HG03025 (cell line): ENCODE results near the gene PDZD8.

ENCODE experiments used
- ATAC-seq: cut with Tn5 transposase; IDR thresholded peaks from one replicate; pipeline ENCODE4 v1.9.1; 2021; ENCODE audit warnings: mild to moderate bottlenecking, moderate library complexity; ENCODE audit not compliant: unreplicated experiment, low FRiP score

PDZD8 gene

DNA sequence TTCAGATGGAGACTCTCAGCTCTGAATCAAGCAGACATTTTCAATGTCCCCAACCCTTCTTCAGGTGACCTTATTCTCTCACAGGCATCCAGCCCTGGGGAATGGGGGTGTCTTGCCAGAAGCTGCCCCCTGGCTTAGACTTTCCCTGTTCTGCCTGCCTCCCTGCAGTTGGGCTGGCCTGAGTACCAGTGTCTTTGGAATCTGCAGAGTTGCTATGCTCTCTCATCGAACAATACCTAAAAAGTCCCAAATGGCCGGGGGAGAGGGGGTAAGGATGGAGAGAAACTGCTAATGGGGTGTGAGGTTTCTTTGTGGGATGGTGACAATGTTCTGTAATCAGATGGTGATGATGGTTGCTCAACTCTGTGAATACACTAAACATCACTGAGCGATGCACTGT, 113.7 kb downstream of the PDZD8 start:
- ATAC-seq = no peak

DNA sequence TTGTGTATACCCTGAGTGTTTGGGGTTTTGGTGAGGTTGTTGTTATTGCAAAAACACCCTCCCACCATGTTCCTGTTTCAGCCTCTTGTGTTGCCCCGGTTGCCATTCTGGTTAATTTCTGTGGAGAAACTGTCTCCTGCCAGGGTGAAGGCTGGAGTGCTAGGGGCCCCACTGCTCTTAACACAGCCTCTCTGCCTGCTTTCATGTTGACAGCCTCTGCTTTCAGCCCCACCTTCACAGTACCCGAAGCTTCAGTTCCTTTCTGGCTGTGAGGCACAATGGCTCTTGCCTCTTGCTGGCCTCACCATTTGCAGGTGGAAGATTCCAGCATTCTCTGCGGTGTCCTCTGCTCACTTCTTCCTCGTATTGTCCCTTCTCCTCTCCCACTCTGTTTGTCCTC, 115.2 kb downstream of the PDZD8 start:
- no peak for ATAC-seq

DNA sequence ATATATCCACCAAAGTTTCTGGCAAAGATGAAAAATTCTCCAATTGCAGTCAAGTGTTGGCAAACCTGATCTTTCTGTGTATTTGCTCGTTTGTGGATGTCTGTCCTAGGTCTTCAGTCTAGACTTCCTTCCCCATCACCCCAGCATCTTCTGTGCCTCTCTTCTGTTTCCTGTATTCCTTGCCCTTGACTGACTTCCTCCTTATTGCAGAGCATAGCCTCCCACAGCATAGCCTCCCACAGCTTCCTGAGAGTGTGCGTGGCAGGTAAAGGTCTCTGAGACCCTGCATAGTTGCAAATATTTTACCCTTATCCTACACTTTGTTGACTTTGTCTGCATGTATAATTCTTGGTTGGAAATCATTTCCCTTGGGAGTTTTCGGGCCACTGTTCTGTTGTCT, 116.0 kb downstream of the PDZD8 start:
- no peak for ATAC-seq

DNA sequence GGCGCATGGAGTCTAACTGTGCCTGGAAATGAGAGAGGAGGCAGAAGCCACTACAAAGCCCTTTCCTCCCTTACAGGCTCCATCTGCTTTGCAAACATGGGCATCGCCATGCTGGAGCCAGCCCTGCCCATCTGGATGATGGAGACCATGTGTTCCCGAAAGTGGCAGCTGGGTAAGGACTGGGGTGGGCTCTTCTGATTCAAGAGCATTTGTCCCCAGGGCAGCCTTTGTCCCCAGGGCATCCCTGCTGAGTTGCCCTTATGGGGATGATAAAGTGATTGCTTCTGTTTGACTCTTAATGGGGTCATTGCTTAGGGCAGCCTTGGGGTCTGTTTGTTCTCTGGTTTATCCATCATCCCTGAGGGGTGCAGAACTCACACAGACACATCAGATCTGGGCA, 117.5 kb downstream of the PDZD8 start:
- ATAC-seq = no peak

DNA sequence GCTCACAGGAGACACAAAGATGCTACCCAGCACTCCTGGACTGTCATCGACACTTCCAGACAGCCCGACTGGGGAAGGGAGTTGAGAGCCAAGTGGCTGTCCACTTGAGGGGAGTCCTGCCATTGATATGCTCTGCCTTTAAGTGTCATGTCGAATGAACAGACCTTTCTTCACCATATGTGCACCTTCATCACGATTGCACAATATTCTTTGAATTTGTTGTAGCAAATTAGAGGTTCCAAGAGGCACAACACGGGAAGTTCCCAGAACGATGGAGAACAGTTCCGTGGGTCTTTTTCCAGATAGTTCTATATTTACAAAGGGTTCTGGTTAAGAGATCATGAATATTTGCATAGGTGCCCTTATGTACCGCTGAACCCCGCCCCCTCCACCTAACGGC, 118.3 kb downstream of the PDZD8 start:
- ATAC-seq = no peak

DNA sequence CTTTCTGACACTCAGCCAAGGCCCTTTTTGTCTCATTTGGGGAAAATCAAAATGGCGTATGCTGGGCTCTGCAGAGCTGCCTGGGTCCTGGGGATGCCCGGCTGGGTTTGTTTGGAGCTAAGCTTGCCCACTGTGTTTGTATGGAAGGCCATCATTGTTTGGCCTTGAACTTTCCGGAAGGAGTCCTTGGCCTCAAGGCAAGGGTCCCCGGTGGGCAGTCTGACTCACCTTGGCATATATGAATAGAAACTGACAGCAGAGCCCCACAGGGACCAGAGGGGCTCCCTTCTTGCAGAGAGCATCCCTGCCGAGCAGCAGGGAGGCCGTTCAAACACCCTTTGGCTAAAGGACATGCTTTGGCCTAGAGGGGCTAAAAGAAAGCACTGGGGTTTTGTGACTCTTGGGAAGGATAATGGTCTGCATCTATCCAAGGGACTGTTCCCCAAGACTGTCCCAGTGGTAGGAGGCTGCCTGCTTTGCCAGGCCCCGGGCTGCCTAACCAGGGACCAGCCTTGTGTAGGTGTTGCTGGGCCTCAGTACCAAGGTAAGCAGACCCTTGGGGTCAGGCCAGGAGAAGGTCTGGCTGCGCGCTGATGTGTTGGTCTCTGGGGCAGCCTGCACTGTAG, 119.3 kb downstream of the PDZD8 start:
- ATAC-seq = no peak

DNA sequence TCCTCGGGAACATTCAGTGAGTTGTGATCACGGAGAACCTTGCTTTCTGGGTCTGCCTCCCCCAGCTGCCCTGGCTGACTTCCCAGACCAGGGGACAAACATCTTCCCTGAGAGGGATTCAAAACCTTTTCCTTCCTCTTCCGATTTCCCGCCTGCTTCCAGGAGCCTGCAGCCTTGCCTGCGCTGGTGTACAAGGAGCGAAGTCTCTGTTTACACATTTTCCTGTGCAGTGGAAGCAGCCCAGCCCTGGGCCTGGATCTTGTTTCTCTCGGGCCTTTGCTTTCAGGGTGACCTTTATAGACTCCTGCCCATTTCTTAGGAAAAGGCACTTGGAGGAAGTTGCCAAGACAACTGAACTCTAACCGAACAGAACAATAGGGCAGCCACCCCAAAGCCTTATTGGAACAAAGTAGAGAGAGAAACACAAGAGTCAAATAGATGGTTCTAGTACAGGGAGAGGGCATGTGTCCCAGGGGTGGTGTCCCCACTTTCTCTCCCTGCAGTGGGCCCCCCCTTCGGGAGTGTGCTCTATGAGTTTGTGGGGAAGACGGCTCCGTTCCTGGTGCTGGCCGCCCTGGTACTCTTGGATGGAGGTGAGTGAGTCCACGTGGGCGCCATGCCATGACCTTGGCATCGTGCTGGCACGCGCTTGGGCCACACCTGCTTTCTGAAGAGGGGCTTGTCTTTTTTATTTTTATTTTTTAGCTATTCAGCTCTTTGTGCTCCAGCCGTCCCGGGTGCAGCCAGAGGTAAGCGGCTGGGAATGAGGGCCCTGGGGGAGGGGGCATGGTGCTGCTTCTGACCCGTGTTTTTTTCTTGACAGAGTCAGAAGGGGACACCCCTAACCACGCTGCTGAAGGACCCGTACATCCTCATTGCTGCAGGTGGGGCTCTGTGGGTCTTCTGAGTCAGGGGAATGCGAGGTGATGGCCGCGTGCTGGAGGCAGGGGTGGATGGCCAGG, 120.2 kb downstream of the PDZD8 start:
- no peak for ATAC-seq

DNA sequence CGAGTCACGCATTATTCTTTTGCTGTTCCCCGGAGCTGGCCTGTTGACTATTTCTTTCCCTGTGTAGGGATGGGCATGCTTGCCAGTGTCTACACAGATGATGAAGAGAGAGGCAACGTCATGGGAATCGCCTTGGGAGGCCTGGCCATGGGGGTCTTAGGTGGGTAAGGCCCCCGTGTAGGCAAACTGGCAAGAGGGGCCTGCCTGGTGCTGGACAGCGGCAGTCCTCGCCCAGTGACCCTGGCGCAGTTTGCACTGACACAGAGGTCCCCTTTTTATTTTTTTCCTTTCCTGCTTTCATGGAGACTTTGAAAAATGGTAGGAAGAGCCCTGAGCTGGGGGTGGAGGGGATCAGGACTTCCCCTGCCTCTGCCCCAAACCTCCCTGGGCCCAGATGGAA, 120.9 kb downstream of the PDZD8 start:
- no peak for ATAC-seq

DNA sequence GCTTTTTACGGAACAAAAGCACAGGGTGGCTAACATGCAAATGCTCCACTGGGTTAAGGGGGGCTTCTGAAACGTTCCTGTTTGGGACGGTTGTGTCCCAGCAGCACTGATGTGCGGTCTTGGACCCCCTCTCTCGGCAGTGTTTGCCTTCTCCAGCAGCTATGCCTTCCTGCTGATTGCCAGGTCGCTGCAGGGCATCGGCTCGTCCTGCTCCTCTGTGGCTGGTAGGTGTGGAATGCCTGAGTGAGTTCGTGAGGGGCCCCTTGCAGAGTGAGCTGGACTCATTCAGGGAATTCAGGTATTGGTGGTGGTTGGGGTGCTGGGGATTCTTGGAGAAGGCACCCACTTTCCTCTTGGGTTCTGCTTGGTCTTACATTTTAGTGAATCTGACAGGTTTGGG, 121.3 kb downstream of the PDZD8 start:
- ATAC-seq = no peak

DNA sequence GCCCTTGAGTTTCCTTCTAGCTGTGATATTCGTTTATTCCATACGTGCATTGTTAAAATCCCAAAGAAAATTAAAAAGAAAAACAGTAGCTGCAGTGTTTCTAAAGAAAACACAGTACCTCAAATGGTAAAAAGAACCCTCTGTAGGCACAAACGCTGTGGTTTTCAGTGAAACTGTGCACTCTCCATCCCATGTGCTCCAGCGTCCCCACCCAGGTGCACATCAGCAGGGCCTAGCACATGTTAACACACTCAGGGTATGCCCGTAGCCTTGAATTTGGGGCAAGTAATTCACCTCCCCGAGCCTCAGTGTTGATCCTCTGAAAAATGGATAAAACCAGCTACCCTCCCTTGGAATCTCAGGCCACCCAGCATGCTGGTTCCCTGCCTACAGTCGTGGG, 124.8 kb downstream of the PDZD8 start:
- ATAC-seq = no peak

DNA sequence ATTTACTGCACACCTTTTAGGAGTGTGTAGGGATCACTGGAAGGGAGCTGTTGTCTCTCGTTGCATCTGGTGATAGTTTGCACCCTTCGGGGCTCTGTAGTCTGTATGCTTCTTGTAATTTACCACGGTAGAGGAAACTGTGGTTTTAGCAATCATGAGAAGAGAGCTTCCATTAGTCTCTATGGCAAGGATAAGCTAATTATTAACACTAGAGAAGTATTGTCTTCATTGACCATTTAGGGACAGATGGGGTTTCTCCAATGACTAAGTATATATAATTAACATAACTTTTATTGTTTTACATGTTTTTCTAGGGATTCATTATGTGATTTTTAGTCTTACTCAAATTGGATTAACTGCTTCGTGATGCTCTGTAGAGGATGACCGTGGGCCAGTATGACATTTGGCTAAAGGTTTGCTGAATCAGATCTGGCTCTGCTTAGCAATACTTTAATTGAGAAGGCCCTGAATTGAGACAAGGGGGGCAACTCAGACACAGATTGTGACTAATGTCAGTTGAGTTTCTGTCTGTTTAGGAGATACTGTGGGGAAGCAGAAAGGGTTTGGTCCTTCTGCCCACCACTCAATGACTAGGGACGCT, 125.6 kb downstream of the PDZD8 start:
- ATAC-seq = no peak

DNA sequence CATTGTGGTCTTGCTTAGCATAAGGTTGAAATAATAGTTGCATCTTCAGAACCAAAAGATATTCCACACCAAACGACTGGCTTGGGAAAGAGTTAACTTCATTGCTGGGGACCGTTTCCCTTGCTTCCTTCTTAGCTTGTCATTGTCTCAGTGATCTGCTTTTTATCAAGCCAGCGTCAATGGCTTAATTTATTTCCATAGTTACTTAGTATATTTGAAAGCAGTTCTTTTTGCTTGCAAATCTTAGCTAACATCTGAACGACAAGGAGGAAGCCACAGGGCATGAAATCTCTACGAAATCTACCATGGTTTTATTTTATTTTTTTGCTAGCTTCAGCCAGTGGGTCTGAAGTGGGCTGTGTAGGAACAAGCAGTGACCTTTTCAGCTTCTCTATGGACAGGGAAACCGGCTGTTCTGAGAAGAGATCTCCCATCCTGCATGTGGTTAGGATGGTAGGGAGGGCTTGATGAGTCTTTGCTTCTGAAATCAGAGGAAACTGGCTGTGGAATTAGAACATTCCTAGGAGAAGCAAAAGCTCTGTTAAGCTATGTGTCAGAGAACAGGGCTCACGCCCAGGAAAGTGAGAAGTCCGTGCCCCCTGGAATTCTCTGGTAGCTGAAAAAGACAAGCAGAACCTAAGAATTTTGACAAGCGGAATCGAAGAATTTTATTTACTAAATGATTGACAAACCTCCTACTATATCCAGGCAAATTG, 126.3 kb downstream of the PDZD8 start:
- ATAC-seq = no peak

DNA sequence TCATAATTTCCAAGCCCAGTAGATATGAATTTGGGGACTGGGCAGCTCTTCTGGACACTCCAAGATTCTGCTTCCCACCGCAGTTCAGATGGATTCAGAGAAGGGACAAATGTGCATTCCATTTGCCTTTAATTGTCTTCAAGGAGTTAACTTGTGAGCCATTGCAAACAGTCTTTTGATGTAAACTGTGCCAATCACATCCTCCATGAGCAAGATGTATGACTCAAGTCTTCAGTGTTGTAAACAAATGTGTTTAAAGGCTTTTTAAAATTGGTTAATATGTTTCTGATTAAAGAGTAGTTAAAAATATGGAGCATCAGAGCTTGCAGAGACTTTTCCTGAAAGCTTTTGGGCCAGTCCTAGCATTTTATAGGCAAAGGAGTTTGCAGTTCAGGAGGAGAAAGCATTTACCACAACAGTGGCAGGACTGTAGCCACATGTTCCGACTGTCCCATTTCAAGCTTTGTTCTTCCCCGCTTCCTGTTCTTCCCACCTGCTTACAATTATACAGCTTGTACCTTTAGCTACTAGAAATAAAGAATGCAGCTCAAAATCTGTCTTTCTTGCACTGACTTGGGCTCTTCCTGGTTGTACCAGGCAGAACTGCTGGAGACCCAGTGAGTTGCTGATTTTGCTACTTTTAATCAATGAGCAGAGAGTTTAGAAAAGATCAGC, 128.1 kb downstream of the PDZD8 start:
- no peak for ATAC-seq

DNA sequence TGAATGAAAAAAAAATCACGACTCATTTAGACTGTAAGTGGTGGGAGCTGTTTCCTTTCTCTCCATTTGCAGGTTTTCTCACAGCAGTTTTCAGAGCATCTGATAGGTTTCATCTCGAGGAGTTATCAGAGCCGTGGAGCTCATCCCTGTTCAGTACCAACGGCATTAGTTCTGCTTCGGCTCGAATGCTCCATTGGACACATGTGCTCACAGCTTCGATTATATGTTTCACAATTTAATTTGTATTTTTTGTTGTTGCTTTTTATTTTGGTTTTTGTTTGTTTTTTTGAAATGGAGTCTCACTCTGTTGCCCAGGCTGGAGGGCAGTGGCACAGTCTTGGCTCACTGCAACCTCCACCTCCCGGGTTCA, 132.8 kb downstream of the PDZD8 start:
- ATAC-seq = no peak

DNA sequence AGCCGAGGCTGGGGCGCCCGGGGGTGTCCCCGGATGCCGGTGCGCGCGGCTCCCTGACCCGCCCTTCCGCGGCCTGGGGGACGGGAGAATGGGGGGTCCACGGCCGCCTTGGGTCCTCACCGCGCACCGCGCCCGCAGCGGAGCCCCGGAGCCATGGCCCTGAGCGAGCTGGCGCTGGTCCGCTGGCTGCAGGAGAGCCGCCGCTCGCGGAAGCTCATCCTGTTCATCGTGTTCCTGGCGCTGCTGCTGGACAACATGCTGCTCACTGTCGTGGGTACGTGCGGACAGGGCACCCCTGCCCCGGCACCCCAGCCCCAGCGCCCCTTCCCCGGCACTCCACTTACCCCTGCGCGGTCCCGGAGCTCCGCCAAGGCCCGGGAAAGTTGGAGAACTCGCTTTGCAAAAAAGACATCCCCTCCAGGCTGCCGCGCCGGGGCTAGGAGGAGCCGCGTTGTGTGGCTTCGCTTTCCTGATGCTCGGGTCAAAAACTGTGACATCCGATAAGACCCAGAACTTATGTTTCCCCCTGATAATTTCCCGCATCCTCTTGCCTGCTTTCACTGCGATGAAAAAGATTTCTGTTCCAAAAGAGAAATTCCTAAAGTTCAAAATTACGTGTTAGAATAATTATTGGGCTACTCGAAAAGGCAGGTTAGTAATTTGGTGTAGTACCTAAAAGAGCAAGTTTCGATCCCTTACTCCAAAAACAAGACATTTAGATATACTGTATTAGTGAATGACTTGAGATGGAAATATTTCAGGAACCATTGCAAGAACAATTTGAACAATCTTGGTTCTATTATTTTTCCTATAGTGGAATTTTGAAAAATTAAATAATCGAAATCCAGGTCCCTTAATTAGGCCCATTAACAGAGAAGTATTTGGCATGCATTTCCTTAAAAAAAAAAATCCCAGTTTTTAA, 133.4 kb downstream of the PDZD8 start:
- ATAC-seq = no peak

DNA sequence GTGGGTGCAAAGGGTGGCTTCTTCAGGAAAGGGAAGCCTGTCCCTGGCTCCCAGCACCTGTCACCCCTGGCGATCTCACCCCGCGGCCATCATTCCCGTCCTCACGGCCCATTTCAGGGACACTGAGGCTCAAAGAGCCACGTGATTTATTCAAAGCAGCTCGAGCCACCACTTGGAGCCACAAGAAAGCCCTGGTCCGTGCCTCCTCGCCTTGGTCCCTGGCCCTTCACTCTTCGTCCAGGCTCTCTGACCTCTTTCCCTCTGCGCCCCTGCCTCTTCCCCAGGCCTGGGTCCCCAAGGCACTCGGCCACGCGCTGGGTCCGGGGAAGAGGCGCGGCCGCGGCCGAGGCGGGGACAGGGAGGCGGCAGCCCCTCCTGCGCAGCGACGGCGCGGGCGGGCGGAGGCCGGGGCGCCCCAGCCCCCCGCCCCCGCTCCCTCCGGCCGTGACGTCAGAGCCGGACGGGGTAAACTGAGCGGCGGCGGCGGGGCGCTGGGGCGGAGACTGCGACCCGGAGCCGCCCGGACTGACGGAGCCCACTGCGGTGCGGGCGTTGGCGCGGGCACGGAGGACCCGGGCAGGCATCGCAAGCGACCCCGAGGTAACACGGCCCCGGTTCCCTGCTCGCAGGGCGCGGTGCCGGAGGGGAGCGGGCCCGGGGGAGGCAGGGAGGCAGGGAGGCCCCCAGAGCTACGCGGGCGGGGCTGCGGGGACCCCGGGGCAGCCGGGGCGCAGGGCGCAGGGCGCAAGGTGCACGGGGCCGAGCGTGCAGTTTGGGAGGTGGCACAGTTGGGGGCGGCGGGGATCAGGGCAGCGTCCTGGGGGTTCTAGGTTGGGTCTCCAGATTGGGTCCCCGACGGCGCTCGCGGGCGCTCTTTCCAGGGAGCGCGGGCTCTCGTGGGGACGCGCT, 134.4 kb downstream of the PDZD8 start, which contains the start of gene SLC18A2:
SLC18A2 (plus strand) TSS at position 494 of the 909 bp plus-strand sequence. CDS start 580 bp downstream, outside the sequence.
- ATAC-seq = no peak

DNA sequence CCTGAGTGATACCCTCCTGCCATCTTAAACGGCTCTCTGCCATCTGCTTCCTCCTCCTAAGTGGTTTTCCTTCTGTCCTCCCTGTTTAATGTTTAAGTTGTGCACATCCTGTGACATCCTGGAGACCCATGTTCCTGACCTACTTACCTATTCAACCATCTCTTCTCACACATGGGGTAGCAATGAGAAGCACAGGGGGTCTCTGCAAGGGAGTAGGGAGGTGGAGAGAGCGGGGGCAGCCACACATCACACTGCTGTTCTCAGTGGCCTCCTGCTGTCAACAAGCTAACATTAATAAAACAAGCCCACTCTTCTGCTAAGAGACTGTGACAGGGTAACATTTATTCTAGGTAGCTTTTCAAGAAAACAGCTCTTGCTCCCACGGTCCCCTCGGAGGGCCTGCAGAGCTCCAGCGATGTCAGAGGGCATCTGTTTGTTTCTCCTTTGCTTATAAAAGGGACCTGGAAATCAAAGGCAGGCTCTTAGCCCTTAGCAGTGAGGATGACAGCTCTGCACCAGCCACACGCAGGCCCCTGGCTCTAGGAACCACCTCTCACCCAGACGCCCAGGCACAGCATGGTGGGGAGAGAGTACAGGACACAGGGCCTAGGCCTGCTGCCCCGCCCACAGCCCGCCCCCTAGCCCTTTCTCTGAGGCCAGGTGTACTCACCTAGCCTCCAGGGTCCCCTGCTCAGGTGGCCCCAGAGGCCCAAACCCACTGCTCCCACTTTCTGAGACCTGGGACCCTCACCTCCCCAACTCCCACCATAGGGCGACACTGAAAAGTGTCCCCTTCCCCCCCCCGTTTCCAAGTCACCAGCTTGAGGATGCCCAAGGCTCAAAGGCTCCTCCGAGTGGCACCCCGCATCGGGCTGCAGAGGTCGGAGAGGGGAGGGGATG, 135.3 kb downstream of the PDZD8 start:
- ATAC-seq = no peak
